RCC 7860 (cell line): ENCODE results near the gene NEBL.

Experiments used
- DNase-seq: peaks from one replicate; pipeline ENCODE4 v3.0.0-alpha.2; 2015; ENCODE audit warnings: low spot score
- FAIRE-seq: peaks from 2 replicates; lab custom pipeline; 2012; peaks lifted over from hg19 to GRCh38; lab: Jason Lieb, UNC

Gene NEBL

DNA sequence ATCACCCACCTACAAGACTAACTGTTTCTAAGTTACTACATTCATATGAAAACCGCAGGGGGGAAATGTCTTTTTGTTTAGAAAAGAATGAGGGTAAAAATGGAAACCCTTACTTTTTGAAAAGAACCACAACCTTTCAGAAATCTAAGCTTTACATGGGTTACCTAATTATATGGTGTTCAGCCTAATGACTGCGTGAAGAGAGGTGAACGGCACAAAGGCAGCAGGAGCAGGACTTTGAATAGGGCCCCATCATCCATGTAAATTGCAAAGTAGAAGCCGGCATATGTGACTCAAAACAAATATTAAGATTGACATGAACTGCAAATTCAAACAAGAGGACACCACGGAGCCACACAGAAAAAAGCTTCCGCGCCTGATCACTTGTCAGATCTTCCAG, 25.1 kb downstream of the NEBL start:
- FAIRE-seq (no peak), DNase-seq (no peak)

- DNase-seq = no peak
- no peak for FAIRE-seq
Measured at GRCh38 chr10:20870834-20871233, 26.3 kb downstream of the NEBL start.

DNA sequence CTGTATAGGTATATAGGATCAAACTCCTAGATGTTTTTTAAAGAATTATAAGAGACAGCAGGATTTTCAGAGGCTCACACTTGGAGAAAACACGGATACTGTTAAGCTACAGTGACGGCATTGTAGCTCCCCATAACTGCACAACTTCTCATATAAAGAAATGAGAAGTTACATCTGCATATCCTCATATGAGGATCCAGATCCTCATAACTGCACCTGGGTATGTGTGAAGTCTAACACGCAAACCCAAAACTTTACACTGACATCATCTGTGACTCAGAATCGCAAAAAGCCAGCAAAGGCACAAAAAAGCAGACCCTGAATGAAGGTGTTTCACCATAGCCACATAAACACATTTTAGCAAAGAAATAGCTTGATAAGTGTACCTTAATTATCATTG, 34.1 kb downstream of the NEBL start:
- DNase-seq (no peak), FAIRE-seq (no peak)

DNA sequence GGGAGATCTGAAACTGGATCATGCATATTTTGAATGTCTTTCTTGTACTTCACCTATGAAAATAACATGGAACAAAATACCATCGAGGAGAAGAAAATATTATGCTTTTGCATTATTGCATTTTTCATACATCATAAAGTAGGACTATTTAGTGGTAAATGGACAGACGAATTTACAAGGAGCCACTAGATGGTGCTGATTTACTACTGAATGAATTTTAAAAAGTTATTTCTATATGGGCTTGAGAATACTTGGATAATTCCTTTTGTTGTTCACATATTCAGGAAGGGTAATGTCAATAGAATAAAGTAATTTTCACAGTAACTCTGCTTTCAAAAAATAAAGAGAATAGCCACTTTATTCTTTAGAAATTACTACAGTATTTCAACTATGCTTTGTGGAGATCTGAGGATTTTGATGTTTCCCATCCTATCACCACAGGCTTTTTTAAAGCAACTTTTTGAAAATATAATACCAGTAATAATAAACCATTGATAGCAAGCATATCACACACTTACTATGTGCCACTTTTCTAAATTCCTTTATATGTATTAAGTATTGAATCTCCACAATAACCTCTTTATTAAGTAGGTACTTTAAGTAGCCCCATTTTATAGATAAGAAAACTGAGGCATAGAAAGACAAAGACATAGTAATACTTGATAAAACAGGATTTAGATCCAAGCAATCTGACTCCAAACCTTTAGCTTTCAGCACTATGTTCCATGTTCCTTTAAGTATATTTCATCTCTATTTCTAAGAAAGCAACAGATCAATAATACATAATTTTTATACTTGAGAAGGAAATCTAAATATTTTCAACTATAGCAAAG, 38.6 kb downstream of the NEBL start:
- FAIRE-seq = peak; percentile 84
- DNase-seq = peak; percentile 45

DNA sequence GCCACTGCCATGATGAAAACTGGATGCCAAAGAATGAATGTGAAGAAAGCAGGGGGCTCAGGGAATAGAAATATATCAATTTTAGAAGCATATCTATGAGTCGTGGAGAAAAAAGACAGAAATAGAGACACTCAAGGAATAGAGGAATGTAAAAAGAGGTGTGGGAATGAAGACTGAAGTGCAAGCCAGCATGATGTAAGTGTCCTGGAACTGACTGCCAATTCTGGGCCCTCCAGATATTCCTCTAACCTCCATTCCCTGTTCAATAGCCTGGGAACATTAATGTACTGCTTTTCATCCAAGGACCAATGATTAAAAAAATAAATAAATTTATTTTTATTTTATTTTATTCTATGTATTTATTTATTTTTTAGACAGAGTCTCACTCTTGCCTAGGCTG, 40.6 kb downstream of the NEBL start:
- DNase-seq (no peak), FAIRE-seq (no peak)

DNA sequence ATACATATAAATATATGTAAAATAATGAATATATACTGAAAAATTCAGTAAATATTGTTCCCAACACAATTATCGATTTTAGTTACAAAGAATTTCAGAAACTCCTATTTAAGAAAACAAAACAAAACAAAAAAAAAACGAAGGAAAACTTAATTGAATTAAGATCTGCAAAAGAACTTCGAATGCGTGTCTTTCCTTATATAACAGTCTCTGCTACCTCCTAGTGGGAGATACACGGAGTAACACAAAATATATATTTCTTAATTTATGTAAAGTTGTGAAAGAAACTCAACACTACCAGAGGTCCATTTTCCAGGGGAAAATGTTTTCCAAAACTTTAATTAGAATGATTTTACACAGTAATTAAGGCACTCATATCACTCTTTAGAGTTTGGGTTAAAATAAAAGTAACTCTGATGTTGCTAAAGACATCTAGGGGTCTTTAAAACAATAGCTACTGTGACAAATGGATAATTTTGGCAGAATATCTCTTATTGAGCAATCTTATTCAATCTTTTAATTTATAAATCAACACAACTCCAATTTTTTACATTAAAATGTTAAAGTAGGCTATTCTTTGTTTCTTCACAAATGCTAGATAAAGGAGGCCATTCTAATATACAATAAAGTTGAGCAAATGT, 41.6 kb downstream of the NEBL start:
- FAIRE-seq (peak; percentile 61), DNase-seq (peak; percentile 27)

- DNase-seq (no peak), FAIRE-seq (no peak)
Measured at GRCh38 chr10:20853276-20853675, 43.8 kb downstream of the NEBL start.

DNA sequence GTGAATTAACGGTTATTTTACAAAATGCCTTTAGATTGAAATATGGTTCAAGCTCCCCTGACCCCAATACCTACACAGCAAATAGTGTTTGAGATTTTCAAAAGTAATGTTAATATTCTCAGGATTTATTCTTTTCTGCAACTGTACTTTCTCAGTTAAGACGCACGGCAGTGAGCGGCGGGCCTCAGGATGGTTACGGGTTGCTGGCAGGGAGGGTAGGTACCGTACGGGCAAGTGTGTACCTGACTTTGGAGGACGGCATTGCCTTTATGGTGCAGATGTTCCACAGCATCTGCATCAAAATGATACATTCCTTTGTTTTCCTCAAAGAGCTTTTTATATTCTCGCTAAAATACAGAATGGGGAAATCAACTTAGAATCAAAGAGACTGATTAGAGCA, 44.8 kb downstream of the NEBL start:
- DNase-seq (no peak), FAIRE-seq (no peak)

DNA sequence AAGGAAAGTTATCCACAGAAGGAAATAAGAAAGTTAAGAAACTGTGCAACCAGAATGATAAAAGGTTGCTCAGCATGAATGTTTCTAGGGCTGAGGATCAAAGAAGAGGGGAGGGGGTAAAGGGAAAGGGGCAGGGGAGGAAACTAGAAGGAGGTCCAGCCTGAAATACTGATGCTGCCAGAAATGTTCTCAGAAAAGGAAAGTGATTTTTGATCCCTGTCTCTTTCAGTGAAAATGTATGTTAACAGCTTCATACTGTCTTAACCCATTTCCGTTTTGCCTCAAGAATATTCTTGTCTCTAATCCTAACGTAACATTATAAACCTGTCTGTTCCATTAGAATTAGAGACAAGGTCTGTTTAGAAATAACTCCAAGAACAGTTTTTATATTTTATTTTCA, 49.6 kb downstream of the NEBL start:
- no peak for FAIRE-seq
- no peak for DNase-seq

- no peak for DNase-seq
- FAIRE-seq = no peak
Measured at GRCh38 chr10:20846263-20846662, 50.8 kb downstream of the NEBL start.

- no peak for FAIRE-seq
- DNase-seq = no peak
Measured at GRCh38 chr10:20841419-20841818, 55.7 kb downstream of the NEBL start.

- FAIRE-seq (no peak), DNase-seq (no peak)
Measured at GRCh38 chr10:20839910-20840309, 57.2 kb downstream of the NEBL start.

GRCh38 chr10:20839141-20839540, 58.0 kb downstream of the NEBL start:
- peak; percentile 11 for DNase-seq
- FAIRE-seq = no peak

- FAIRE-seq (no peak), DNase-seq (no peak)
Measured at GRCh38 chr10:20836401-20836800, 60.7 kb downstream of the NEBL start.

DNA sequence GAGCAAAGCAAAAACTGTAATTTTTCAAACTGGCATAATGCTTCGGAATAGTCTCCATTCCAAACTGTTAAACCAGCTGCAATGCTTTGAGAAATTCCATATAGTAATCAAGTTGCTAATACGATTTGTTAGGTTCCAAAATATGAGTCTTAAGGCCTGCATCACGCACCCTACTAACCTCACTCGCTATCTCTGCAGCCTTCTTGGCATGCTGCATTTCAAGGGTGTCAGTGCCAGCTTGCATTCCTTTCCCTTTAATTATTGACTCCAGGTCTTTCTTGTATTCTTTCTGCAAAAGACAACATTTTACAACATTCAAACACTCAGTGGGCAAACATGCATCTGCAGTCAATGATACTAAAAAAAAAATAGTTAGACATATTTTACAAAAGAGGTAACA, 61.8 kb downstream of the NEBL start:
- FAIRE-seq = no peak
- no peak for DNase-seq

- FAIRE-seq (no peak), DNase-seq (no peak)
Measured at GRCh38 chr10:20834825-20835224, 62.3 kb downstream of the NEBL start.

DNA sequence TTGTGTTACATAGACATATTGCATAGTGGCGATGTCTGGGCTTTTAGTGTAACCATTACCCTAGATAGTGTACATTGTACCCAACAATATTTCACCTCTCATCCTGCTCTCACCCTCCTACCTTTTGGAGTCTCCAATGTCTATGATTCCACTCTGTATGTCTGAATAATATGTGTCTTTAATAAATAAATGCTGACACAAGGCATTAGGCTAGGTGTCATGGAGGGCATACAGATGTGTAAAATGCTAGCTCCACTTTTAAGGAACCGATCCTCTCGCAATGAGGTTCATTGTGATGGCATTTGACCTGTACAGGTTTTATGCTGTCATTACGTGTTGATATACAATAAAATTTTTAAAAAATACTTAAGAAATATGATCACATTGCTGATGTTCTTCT, 74.3 kb downstream of the NEBL start:
- FAIRE-seq (no peak), DNase-seq (no peak)

DNA sequence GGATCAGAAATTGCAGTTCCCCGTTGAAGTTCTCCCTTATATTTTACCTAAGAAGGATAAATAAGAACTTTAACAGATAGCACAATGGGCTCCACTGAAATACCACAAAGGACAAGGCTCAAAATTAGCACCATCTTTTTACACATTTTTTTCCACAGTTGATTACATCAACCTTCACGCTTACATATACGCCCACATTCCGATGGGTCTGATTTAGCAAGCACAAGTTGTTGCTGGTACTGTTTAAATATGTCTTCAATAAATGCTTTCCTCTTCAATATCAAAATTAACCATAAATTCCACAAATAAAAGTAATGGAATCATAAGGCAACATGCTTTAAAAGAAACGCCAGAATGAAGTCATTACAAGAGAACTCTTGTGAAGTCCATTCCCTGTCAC, 79.5 kb downstream of the NEBL start:
- DNase-seq = no peak
- no peak for FAIRE-seq

DNA sequence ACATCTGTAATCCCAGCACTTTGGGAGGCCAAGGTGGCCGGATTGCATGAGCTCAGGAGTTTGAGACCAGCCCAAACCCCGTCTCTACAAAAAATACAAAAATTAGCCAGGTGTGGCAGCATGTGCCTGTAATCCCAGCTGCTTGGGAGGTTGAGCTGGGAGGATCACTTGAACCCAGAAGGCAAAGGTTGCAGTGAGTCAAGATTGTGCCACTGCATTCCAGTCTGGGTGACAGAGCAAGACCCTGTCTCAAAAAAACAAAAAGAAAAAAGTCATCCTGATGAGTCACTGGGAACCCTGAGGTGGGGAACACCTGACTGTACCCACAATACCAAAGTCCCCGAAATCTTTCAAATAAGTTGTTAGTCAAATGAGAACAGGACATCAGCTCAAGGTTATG, 80.0 kb downstream of the NEBL start:
- DNase-seq = no peak
- no peak for FAIRE-seq

GRCh38 chr10:20814116-20814515, 83.0 kb downstream of the NEBL start:
- FAIRE-seq = no peak

DNA sequence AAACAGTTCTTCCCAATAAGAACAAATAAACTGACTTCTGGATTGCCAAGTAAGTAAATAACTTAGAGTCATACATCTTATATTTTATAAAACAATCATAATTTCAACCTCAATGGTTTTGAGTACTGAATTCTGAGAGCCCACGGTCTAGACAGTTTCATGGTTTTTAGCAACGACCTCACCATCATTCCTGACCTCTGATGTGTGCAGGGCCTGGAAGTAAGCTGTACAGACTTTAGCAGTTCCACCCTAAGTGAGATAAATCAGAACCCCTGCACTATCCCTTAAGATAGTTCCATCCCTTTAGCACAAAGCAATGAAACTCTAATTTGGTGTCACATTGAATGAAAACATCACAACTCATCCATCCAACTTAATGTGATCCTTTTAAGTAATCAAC, 86.0 kb downstream of the NEBL start:
- DNase-seq = no peak
- no peak for FAIRE-seq

More at GRCh38 chr10:20814116-20814515, 83.0 kb downstream of the NEBL start:
- DNase-seq = no peak

DNA sequence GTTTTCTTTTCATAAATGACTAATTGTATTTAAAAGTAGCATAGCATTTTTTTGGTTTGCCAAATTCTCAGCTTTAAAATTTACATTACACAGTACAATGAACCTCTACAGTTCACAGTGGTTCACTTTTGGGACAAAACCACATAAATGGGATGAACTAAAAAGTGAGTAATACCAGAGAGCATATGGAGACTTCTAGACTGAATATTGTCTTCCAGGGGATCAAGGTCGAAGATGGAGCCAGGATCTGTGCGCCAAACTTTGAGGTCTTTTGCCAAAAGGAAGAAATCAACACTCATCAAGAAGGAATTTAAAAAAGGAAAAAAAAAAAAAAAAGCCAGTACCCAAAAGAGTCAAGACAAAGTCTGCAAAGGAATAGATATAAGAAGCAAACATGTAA, 87.5 kb downstream of the NEBL start:
- no peak for DNase-seq
- FAIRE-seq = no peak

GRCh38 chr10:20806487-20806886, 90.6 kb downstream of the NEBL start:
- no peak for DNase-seq
- no peak for FAIRE-seq
